H1 (cell line): Measurements from ENCODE around the gene GNB1. TPM values are rescaled to one million over a fixed set of nuclear protein-coding genes. Genes with fewer than 3 reads are reported as not detected.

Source experiments
- CBX5 ChIP-seq: fragments of 300-800, 300-1000 bp; sonication (generic); IDR thresholded peaks from 2 replicates; pipeline ENCODE4 v1.7.1; 2016; ENCODE audit warnings: antibody characterized with exemption, low read length, low read depth
- CTBP2 ChIP-seq: IDR thresholded peaks from 2 replicates; pipeline ENCODE4 v1.7.0; 2011; ENCODE audit warnings: borderline replicate concordance, mild to moderate bottlenecking, moderate library complexity, mixed read lengths, low read length; ENCODE audit not compliant: insufficient read depth, insufficient read length
- KDM4A ChIP-seq: IDR thresholded peaks from one replicate; pipeline ENCODE4 v1.7.1; 2012; ENCODE audit warnings: low read depth, mild to moderate bottlenecking, moderate library complexity, low read length, inconsistent platforms; ENCODE audit not compliant: severe bottlenecking
- PHF8 ChIP-seq: fragments of 200-600 bp; sonication (generic); conservative IDR thresholded peaks from 2 replicates; pipeline ENCODE4 v1.7.1; 2012; ENCODE audit warnings: low read depth, mild to moderate bottlenecking, inconsistent platforms, low read length, moderate library complexity
- TAF7 ChIP-seq: optimal IDR thresholded peaks from 2 replicates; pipeline ENCODE3; 2011; ENCODE audit warnings: low read depth, mild to moderate bottlenecking, inconsistent platforms, low read length, moderate library complexity, borderline replicate concordance
- TBP ChIP-seq: IDR thresholded peaks from 2 replicates; pipeline ENCODE4 v1.6.1; 2011; ENCODE audit warnings: low read depth, low read length, improper control_type of control experiment
- ZNF274 ChIP-seq: IDR thresholded peaks from 2 replicates; pipeline ENCODE4 v1.7.0; 2012; ENCODE audit warnings: low read length, borderline replicate concordance; ENCODE audit errors: extremely low read depth
- polyA plus RNA-seq, 7 experiments: library from polyadenylated mRNA; depleted of rRNA in 3 of 7; stranded (reverse) in 5 of 7; unstranded in 2 of 7; fragments of >200 nt in 5 of 7; fragments of 200-250 nt in 2 of 7; gene quantifications; 1 replicate in 5 of 7; 2 replicates in 1 of 7; 4 replicates in 1 of 7; pipeline versions ENCODE4 v1.2.1 to v1.2.3, GENCODE V29; 2011 to 2013; ENCODE audit warnings: missing spikeins in 2 of 7, mixed read lengths in 2 of 7
- total RNA-seq: library from RNA; stranded (reverse); fragmentation: NEBNext Ultra II Directional; extraction: Animal tissue kit (Norgen Biotek cat#: 25700); gene quantifications from 2 replicates; pipeline ENCODE4 v1.2.1, GENCODE V29; 2021

GNB1 gene
- total and polyA plus RNA-seq, 2 of the 8 experiments (the other 6 are each of a cell fraction or from before 2014, with no cell fraction given): 343 to 382 TPM

GRCh38 chr1:1873186-1873585 is 17.7 kb downstream of the GNB1 start (continued):
- TF ChIP-seq ZNF274 (no peak), CBX5 (no peak), KDM4A (no peak), TAF7 (no peak), CTBP2 (no peak), TBP (no peak), PHF8 (no peak)
